ENCODE measurements around the gene PLXNC1.

PLXNC1 gene

GRCh38 chr12:94165138-94165537 is 16.8 kb downstream of the PLXNC1 start:
- Histone ChIP-seq H3K36me3 (no peaks in the 10 kb centered on the region), H3K27ac (no peak overlapping the region), H3K4me3 (ENCODE audit: low read depth, low read length) (no peak overlapping the region), H3K27me3 (ENCODE audit: insufficient read depth, low read depth, severe bottlenecking) (no peaks in the 10 kb centered on the region), H3K9me3 (ENCODE audit: severe bottlenecking) (no peaks in the 10 kb centered on the region)
- no peak for DNase-seq
- no peak for TF ChIP-seq CTCF (IDR thresholded peaks at IDR 0.05; ENCODE audit: low read depth, low read length)

GRCh38 chr12:94165670-94166364 is 17.4 kb downstream of the PLXNC1 start:
- Histone ChIP-seq H3K27me3 (ENCODE audit: insufficient read depth, low read depth, severe bottlenecking) (no peaks in the 10 kb centered on the region), H3K4me3 (ENCODE audit: low read depth, low read length) (no peak overlapping the region), H3K27ac (no peak overlapping the region), H3K36me3 (no peaks in the 10 kb centered on the region), H3K9me3 (ENCODE audit: severe bottlenecking) (no peaks in the 10 kb centered on the region)
- DNase-seq, result no peak
- TF ChIP-seq CTCF (IDR thresholded peaks at IDR 0.05; ENCODE audit: low read depth, low read length), result no peak

GRCh38 chr12:94167071-94167755 is 18.8 kb downstream of the PLXNC1 start:
- Histone ChIP-seq H3K36me3 (no peaks in the 10 kb centered on the region), H3K4me3 (ENCODE audit: low read depth, low read length) (no peak overlapping the region), H3K27me3 (ENCODE audit: insufficient read depth, low read depth, severe bottlenecking) (no peaks in the 10 kb centered on the region), H3K27ac (no peak overlapping the region), H3K9me3 (ENCODE audit: severe bottlenecking) (no peaks in the 10 kb centered on the region)
- no peak for TF ChIP-seq CTCF (IDR thresholded peaks at IDR 0.05; ENCODE audit: low read depth, low read length)
- no peak for DNase-seq

- Histone ChIP-seq H3K27ac (no peak overlapping the region), H3K9me3 (ENCODE audit: severe bottlenecking) (no peaks in the 10 kb centered on the region), H3K4me3 (ENCODE audit: low read depth, low read length) (no peak overlapping the region), H3K27me3 (ENCODE audit: insufficient read depth, low read depth, severe bottlenecking) (no peaks in the 10 kb centered on the region), H3K36me3 (no peaks in the 10 kb centered on the region)
- DNase-seq, result no peak
- no peak for TF ChIP-seq CTCF (IDR thresholded peaks at IDR 0.05; ENCODE audit: low read depth, low read length)
Measured at GRCh38 chr12:94167756-94168416, 19.5 kb downstream of the PLXNC1 start.

- Histone ChIP-seq H3K36me3 (no peaks in the 10 kb centered on the region), H3K9me3 (ENCODE audit: severe bottlenecking) (no peaks in the 10 kb centered on the region), H3K27ac (no peak overlapping the region), H3K27me3 (ENCODE audit: insufficient read depth, low read depth, severe bottlenecking) (no peaks in the 10 kb centered on the region), H3K4me3 (ENCODE audit: low read depth, low read length) (no peak overlapping the region)
- DNase-seq, result no peak
- TF ChIP-seq CTCF (IDR thresholded peaks at IDR 0.05; ENCODE audit: low read depth, low read length), result no peak
Measured at GRCh38 chr12:94169495-94169894, 21.1 kb downstream of the PLXNC1 start.

Measured in WERI-Rb-1 (cell line).